Measurements from ENCODE around the gene DDX17. TPM values are rescaled to one million over a fixed set of nuclear protein-coding genes. Genes with fewer than 3 reads are reported as not detected.

The DDX17 gene
- polyA plus RNA-seq, 1 donor (not counting 4 experiments of a cell fraction or from before 2014, with no cell fraction given) = 270 TPM

DNA sequence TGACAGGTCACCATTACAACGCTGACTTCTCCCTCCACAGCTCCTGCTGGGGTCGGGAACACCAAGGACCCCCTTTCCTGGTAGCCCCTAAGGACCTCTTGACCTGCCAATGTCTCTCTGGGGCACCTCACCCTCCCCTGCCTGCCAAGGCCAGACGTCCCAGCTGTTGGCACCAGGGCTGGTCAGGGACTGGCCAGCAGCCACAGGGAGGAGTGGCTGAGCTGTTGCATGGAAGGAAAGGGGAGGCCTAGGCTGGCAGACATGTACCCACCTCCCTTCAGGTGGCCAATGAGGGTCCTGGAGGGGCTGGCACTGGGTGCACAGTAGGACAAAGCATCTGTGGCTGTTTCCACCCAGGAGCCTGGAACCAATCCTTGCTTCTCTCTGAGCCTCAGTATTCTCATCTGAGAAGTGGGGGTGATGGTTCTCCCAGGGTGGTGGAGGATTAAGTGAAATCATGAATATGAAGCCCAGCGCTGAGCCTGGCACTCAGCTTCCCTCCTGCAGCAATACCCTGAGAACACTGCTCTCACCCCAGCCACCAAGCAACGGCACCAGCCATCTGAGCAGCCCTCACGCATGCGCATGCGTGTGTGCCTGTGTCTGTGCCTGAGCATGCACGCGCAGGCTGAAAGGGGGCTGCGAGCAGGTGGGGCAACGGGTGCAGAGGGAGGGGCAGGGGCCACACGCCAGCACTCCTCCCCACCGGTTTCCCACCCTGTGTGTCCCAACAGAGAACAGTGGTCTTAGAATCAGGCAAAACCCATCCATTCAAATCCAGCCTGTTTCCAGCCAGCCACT is 57.0 kb downstream of the DDX17 start:
- Histone ChIP-seq H3K4me3 (ENCODE audit: control insufficient read depth in 2 of 3, extremely low read depth in 1 of 3, insufficient read depth in 2 of 3, low read depth in 1 of 3, low read length in 3 of 3) (no peak overlapping the region), H3K27me3 (ENCODE audit: control insufficient read depth, extremely low read depth, insufficient read depth, low read length) (peaks cover 44% of the 10 kb centered on the region), H3K9me1 (ENCODE audit: control insufficient read depth, extremely low read depth, insufficient read depth, low read length) (no peaks in the 10 kb centered on the region)

DNA sequence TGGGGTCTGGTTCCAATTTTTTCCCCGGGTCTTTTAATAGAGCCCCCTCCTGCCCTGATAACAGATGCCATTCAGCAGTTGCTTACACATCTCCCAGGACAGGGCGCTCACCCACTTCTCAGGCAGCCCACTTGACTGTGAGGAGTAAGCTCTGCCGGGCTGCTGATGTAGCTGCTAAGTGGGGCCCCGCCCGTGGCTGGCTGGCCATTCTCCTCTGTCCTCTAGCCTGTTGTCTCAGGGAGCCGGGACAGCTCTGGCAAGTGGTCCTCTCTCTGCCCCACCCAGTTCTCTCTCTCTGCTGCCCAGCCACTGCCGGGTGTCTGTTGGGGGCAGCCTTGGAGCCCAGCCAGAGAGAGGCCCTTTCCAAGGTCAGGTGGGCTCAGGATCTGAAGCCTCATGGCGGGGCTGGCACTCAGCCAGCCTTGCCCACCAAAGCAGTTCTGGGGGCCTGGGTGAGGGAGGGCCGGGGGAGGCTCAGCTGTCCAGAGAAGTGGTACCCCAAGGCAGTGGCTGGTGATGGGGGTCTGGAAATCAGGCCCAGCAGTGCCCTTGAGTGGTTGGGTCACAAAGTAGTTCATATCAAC is 60.0 kb downstream of the DDX17 start:
- no peaks in the 10 kb centered on the region for H4K20me1 ChIP-seq (ENCODE audit: control insufficient read depth, extremely low read depth, insufficient read depth, low read length)
- TF ChIP-seq CTCF (optimal IDR thresholded peaks at IDR 0.05 in 1 of 3, IDR thresholded peaks at IDR 0.05 in 1 of 3, conservative IDR thresholded peaks at IDR 0.05 in 1 of 3; ENCODE audit: extremely low read depth in 1 of 3, insufficient read depth in 2 of 3, low read length in 3 of 3) (no peak), EZH2 (IDR thresholded peaks at IDR 0.05; ENCODE audit: low read length) (no peak)
- no peak for FAIRE-seq
- H3K9me3 ChIP-seq (ENCODE audit: control insufficient read depth, low read depth, low read length) = no peaks in the 10 kb centered on the region
- no peaks in the 10 kb centered on the region for H3K79me2 ChIP-seq (ENCODE audit: control insufficient read depth, insufficient read depth, low read length)
- no peak overlapping the region for H3K9ac ChIP-seq (ENCODE audit: control insufficient read depth, extremely low read depth, insufficient read depth, low read length)
- no peaks in the 10 kb centered on the region for H3K36me3 ChIP-seq (ENCODE audit: control insufficient read depth in 2 of 2, extremely low read depth in 1 of 2, insufficient read depth in 2 of 2, low read length in 2 of 2)
- no peaks in the 10 kb centered on the region for H3K9me1 ChIP-seq (ENCODE audit: control insufficient read depth, extremely low read depth, insufficient read depth, low read length)
- H3K4me1 ChIP-seq (ENCODE audit: control insufficient read depth, extremely low read depth, insufficient read depth, low read length) = peaks cover 13% of the 10 kb centered on the region
- dilution Hi-C loops (cut with MboI; ENCODE audit: extremely low pct_ligation_motif_present, low sequenced_read_pairs) = no loop called here
- DNase-seq (ENCODE audit: low read depth, low spot score) = no peak
- H3K27me3 ChIP-seq (ENCODE audit: control insufficient read depth, extremely low read depth, insufficient read depth, low read length) = peaks cover 39% of the 10 kb centered on the region
- H2AFZ ChIP-seq (ENCODE audit: control insufficient read depth, low read length) = no peak overlapping the region
- H3K4me2 ChIP-seq (ENCODE audit: control insufficient read depth, extremely low read depth, insufficient read depth, low read depth, low read length) = no peak overlapping the region
- no peak overlapping the region for H3K4me3 ChIP-seq (ENCODE audit: control insufficient read depth in 2 of 3, extremely low read depth in 1 of 3, insufficient read depth in 2 of 3, low read depth in 1 of 3, low read length in 3 of 3)
- no peak overlapping the region for H3K27ac ChIP-seq (ENCODE audit: control insufficient read depth, insufficient read depth, low read length)

More for the DNA sequence above, 57.0 kb downstream of the DDX17 start:
- no peaks in the 10 kb centered on the region for H3K9me3 ChIP-seq (ENCODE audit: control insufficient read depth, low read depth, low read length)
- H3K4me1 ChIP-seq (ENCODE audit: control insufficient read depth, extremely low read depth, insufficient read depth, low read length) = peaks cover 18% of the 10 kb centered on the region
- no peak overlapping the region for H3K9ac ChIP-seq (ENCODE audit: control insufficient read depth, extremely low read depth, insufficient read depth, low read length)
- H3K79me2 ChIP-seq (ENCODE audit: control insufficient read depth, insufficient read depth, low read length) = no peaks in the 10 kb centered on the region
- H2AFZ ChIP-seq (ENCODE audit: control insufficient read depth, low read length) = no peak overlapping the region
- dilution Hi-C loops (cut with MboI; ENCODE audit: extremely low pct_ligation_motif_present, low sequenced_read_pairs) = no loop called here
- DNase-seq (ENCODE audit: low read depth, low spot score) = no peak
- H3K27ac ChIP-seq (ENCODE audit: control insufficient read depth, insufficient read depth, low read length) = no peak overlapping the region
- TF ChIP-seq EZH2 (IDR thresholded peaks at IDR 0.05; ENCODE audit: low read length) = no peak
- no peak for TF ChIP-seq CTCF (optimal IDR thresholded peaks at IDR 0.05 in 1 of 3, IDR thresholded peaks at IDR 0.05 in 1 of 3, conservative IDR thresholded peaks at IDR 0.05 in 1 of 3; ENCODE audit: extremely low read depth in 1 of 3, insufficient read depth in 2 of 3, low read length in 3 of 3)
- no peaks in the 10 kb centered on the region for H3K36me3 ChIP-seq (ENCODE audit: control insufficient read depth in 2 of 2, extremely low read depth in 1 of 2, insufficient read depth in 2 of 2, low read length in 2 of 2)
- no peak for FAIRE-seq
- peak overlapping the region; percentile 45 for H3K4me2 ChIP-seq (ENCODE audit: control insufficient read depth, extremely low read depth, insufficient read depth, low read depth, low read length)
- no peaks in the 10 kb centered on the region for H4K20me1 ChIP-seq (ENCODE audit: control insufficient read depth, extremely low read depth, insufficient read depth, low read length)

Measured in keratinocyte (primary cell).